ENCODE results near the gene EHD4.

Gene EHD4

DNA sequence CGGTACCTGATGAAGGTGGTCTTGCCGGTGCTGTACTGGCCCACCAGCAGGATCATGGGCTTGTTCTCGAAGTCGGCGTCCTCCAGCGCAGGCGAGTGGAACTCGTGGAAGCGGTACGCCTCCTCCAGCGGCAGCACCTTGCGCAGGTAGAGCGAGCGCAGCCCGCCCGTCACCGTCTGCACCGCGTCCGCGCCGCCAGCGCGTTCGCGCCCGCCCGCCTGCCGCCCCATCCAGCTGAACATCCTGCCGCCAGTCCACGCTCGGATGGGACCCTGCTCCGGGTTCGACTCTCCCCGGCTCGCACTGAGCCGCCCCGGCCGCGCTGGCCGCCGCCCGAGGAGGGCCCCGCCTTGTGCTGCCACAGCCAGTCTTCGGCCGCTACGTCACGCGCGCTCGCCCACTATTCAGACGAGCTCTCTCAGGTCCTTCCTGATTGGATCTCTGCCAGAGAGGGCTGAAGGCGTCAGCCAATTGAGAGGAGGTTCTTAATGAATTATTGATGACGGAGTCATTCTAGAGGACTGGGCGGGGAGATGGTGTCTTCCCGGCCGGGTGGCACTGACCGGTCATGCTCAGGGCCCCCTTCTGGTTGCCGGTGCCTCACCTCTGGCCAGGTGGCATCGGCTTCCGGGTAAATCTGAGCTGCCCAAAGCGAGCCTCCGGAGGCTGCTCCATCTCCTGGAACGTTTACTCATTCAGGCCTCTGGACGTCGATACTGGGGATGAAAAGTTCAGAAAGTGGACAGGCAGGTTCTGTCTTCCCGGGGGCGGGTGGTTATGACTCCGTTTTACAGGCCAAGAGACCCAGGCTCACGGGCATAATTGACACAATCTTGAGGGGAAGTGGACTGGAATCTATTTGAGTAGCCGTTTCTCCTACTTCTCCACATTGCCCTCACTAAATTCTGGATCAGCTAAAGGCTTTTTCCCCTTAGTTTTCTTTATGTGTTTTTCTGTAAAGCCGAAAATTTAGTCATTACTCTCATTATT lies at the start of gene EHD4:
Gene EHD4 (minus strand): TSS at position 305 of the 990 bp plus-strand sequence. CDS start 63 bp downstream, at position 242.
- peaks cover 33% of the 10 kb centered on the region for H3K4me1 ChIP-seq (ENCODE audit: low read depth, poor library complexity, severe bottlenecking)
- H3K27me3 ChIP-seq (ENCODE audit: insufficient read depth, low read depth), result no peaks in the 10 kb centered on the region
- no peaks in the 10 kb centered on the region for H4K20me1 ChIP-seq (ENCODE audit: insufficient read depth)
- no peak within 1 kb of the TSS for H3K4me3 ChIP-seq (IDR thresholded peaks at IDR 0.05; ENCODE audit: insufficient read depth, low read depth, low read length)
- H3K79me2 ChIP-seq (ENCODE audit: insufficient read depth, low read depth), result peaks cover 28% of the 10 kb centered on the region; the same call in 1 of the 2 replicates
- no peaks in the 10 kb centered on the region for H3K36me3 ChIP-seq (ENCODE audit: insufficient read depth)
- H3K4me2 ChIP-seq, result peak within 1 kb of the TSS; percentile 77
- TF ChIP-seq, protein P1, sequence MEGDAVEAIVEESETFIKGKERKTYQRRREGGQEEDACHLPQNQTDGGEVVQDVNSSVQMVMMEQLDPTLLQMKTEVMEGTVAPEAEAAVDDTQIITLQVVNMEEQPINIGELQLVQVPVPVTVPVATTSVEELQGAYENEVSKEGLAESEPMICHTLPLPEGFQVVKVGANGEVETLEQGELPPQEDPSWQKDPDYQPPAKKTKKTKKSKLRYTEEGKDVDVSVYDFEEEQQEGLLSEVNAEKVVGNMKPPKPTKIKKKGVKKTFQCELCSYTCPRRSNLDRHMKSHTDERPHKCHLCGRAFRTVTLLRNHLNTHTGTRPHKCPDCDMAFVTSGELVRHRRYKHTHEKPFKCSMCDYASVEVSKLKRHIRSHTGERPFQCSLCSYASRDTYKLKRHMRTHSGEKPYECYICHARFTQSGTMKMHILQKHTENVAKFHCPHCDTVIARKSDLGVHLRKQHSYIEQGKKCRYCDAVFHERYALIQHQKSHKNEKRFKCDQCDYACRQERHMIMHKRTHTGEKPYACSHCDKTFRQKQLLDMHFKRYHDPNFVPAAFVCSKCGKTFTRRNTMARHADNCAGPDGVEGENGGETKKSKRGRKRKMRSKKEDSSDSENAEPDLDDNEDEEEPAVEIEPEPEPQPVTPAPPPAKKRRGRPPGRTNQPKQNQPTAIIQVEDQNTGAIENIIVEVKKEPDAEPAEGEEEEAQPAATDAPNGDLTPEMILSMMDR (conservative IDR thresholded peaks at IDR 0.05; ENCODE audit: low read depth, low read length), result 0 out of 2 replicates have a peak, but pooled peaks have one; percentile 15
- H3K9ac ChIP-seq, result peak within 1 kb of the TSS; percentile 70
- H3K27ac ChIP-seq, result peak within 1 kb of the TSS; percentile 57
- H2AFZ ChIP-seq (ENCODE audit: low read depth), result peak within 1 kb of the TSS; percentile 90

DNA sequence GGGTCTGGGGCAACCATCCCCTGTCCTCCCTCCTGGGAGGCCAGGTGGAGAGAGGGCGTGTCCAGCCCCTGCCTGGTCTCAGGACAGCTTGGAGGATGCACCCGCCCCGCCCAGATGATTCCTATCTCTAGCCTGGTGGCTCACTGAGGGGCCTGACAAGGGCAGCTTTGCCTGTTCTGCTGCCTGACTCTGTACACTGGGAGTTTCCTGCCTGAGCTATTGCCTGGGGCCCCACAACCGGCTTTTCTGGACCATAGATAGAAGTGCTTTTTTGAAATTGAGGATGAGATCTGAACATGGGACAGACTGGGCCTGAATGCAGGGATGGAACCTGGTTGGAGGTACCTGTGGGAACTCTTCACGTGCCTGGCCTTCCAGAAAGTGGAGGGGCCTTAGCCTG lies 49.2 kb upstream of the EHD4 start:
- TF ChIP-seq, protein P1 (conservative IDR thresholded peaks at IDR 0.05; ENCODE audit: low read depth, low read length), result no peak
- Histone ChIP-seq H2AFZ (ENCODE audit: low read depth) (no peak overlapping the region), H3K4me1 (ENCODE audit: low read depth, poor library complexity, severe bottlenecking) (no peaks in the 10 kb centered on the region), H3K79me2 (ENCODE audit: insufficient read depth, low read depth) (no peaks in the 10 kb centered on the region), H3K36me3 (ENCODE audit: insufficient read depth) (no peaks in the 10 kb centered on the region), H3K27me3 (ENCODE audit: insufficient read depth, low read depth) (no peaks in the 10 kb centered on the region), H3K4me3 (IDR thresholded peaks at IDR 0.05; ENCODE audit: insufficient read depth, low read depth, low read length) (no peak overlapping the region), H4K20me1 (ENCODE audit: insufficient read depth) (no peaks in the 10 kb centered on the region), H3K4me2 (no peak overlapping the region), H3K9ac (no peak overlapping the region), H3K27ac (no peak overlapping the region)

DNA sequence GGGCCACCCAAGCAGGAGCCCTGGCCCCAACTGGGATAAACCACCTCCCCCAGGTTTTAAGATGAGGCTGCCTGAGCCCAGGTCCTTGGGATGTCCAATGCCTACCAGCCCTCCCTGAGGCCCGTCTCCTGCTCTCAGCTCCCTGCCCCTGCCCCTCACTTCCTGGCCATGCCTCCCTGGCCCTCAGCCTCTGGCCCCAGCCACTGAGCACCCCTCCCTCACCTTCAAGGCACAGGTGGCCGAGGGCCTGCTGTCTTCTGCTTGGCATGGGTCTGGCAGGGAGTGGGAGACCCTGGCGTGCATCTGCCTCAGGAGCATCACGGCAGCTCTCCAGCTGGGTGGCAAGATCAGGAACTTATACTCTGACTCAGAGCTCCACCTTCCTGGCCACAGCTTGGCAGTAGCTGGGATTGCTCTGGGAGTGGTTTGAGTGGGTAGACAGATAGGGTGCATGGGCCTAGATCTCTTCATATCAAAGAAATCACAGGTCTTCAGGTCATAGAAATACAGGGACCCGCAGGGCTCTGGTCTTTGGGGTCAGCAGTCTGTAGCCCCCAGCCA lies 48.4 kb upstream of the EHD4 start, which contains the start of gene PLA2G4E:
Gene PLA2G4E (minus strand): TSS at position 330 of the 561 bp plus-strand sequence. CDS start 12 bp downstream, at position 318.
- Histone ChIP-seq H3K36me3 (ENCODE audit: insufficient read depth) (no peaks in the 10 kb centered on the region), H3K4me2 (no peak within 1 kb of the TSS), H3K9ac (no peak within 1 kb of the TSS), H3K4me1 (ENCODE audit: low read depth, poor library complexity, severe bottlenecking) (no peaks in the 10 kb centered on the region), H3K79me2 (ENCODE audit: insufficient read depth, low read depth) (no peaks in the 10 kb centered on the region), H3K27me3 (ENCODE audit: insufficient read depth, low read depth) (no peaks in the 10 kb centered on the region), H2AFZ (ENCODE audit: low read depth) (no peak within 1 kb of the TSS), H3K4me3 (IDR thresholded peaks at IDR 0.05; ENCODE audit: insufficient read depth, low read depth, low read length) (no peak within 1 kb of the TSS), H4K20me1 (ENCODE audit: insufficient read depth) (no peaks in the 10 kb centered on the region), H3K27ac (no peak within 1 kb of the TSS)
- TF ChIP-seq, protein P1 (conservative IDR thresholded peaks at IDR 0.05; ENCODE audit: low read depth, low read length), result no peak

DNA sequence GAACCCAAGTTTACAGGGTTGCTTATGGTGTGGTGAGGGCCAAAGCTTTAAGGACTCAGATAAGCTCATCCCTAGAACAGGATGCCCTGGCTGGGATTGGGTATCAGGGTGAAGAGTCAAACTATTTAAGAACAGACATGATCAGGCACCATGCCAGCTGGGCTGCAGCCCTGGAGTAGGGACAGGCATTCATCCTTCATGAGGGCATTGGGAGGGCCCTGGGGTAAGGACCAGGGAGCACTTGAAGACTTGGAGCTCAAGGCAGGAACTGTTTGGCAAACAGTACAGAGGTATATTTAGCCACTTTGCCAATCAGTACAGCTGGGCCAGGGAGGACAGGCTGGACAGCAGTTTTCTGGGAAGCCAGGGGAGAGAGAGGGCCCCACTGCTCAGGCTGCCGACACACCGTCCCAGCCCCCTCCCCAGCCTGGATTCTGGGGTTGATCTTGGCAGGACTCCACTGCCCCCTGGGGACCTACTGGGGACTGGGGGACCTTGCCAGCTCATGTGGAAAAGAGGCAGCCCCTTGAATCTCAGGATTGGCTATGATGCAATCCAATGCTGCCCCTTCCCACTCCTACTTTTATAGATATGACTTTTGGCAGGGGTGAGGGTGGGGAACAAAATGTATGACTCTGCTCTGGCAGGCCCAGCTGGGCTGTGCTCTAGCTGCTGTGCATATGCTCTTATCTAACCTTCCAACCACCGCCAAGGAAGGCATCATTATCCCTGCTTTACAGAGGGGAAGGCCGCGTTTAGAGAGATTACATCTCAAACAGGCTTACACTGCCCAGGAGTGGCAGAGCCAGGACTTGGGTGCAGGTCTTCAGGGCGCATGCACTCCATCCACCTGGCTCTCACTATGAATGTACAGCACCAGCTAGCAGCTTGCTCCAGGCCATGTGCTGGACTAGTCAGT lies 46.2 kb upstream of the EHD4 start:
- no peak overlapping the region for H3K4me2 ChIP-seq
- H3K79me2 ChIP-seq (ENCODE audit: insufficient read depth, low read depth), result no peaks in the 10 kb centered on the region
- no peak overlapping the region for H3K27ac ChIP-seq
- H3K36me3 ChIP-seq (ENCODE audit: insufficient read depth), result no peaks in the 10 kb centered on the region
- TF ChIP-seq, protein P1 (conservative IDR thresholded peaks at IDR 0.05; ENCODE audit: low read depth, low read length), result no peak
- no peak overlapping the region for H2AFZ ChIP-seq (ENCODE audit: low read depth)
- H4K20me1 ChIP-seq (ENCODE audit: insufficient read depth), result no peaks in the 10 kb centered on the region
- no peak overlapping the region for H3K4me3 ChIP-seq (IDR thresholded peaks at IDR 0.05; ENCODE audit: insufficient read depth, low read depth, low read length)
- no peaks in the 10 kb centered on the region for H3K4me1 ChIP-seq (ENCODE audit: low read depth, poor library complexity, severe bottlenecking)
- H3K9ac ChIP-seq, result no peak overlapping the region
- no peaks in the 10 kb centered on the region for H3K27me3 ChIP-seq (ENCODE audit: insufficient read depth, low read depth)

Measured in KMS-11 (cell line).